ENCODE data around the gene TEAD1.

Gene TEAD1

GRCh38 chr11:12991426-12991825 lies 317.2 kb downstream of the TEAD1 start:
- TF ChIP-seq CTCF (IDR thresholded peaks at IDR 0.05; ENCODE audit: low read depth, low read length), result no peak
- DNase-seq (ENCODE audit: extremely low read depth, low read depth), result no peak

DNA sequence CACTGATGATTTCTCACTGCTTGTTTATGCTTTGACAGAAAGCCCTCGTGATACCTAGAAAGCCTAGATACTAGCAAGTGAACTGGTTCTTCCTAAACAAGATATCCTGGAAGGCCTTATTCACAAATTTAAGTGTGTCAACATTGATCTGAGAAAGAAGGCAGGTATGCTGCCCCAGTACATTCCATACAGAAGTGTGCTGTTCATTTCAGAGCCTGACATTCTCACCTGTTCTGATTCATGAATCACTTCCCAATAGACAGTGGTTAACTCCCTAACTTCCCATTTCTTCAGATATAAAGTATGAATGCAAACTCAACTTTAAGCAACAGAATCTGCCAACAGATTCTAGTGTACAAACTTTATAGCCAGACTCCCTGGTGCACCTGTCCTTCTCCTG lies 319.4 kb downstream of the TEAD1 start:
- TF ChIP-seq CTCF (IDR thresholded peaks at IDR 0.05; ENCODE audit: low read depth, low read length), result no peak
- DNase-seq (ENCODE audit: extremely low read depth, low read depth), result no peak
